NCI-H446 (cell line): Measurements from ENCODE around the gene SMOC2.

Experiments used
- DNase-seq, 2 experiments: peaks; one replicate each; lab custom pipeline; 2025; lab: John Stamatoyannopoulos, UW

The SMOC2 gene

GRCh38 chr6:168447282-168447681 is 6.3 kb downstream of the SMOC2 start:
- DNase-seq: no peak

GRCh38 chr6:168447700-168448099 is 6.7 kb downstream of the SMOC2 start:
- no peak for DNase-seq

GRCh38 chr6:168448243-168448855 is 7.4 kb downstream of the SMOC2 start:
- no peak for DNase-seq

GRCh38 chr6:168450917-168451316 is 9.9 kb downstream of the SMOC2 start:
- no peak for DNase-seq

- no peak for DNase-seq
Observed at GRCh38 chr6:168451805-168452517, 11.0 kb downstream of the SMOC2 start.

- DNase-seq: no peak
Observed at GRCh38 chr6:168452685-168453377, 11.8 kb downstream of the SMOC2 start.

- no peak for DNase-seq
Observed at GRCh38 chr6:168455847-168456530, 15.0 kb downstream of the SMOC2 start.

GRCh38 chr6:168456907-168457652 is 16.1 kb downstream of the SMOC2 start:
- DNase-seq: no peak

GRCh38 chr6:168457653-168457934 is 16.6 kb downstream of the SMOC2 start:
- no peak for DNase-seq

GRCh38 chr6:168458101-168458500 is 17.1 kb downstream of the SMOC2 start:
- no peak for DNase-seq

GRCh38 chr6:168459572-168459971 is 18.6 kb downstream of the SMOC2 start:
- DNase-seq: no peak

- DNase-seq: no peak
Observed at GRCh38 chr6:168462289-168462853, 21.4 kb downstream of the SMOC2 start.

GRCh38 chr6:168464546-168464945 is 23.6 kb downstream of the SMOC2 start:
- DNase-seq: no peak

GRCh38 chr6:168468045-168468444 is 27.1 kb downstream of the SMOC2 start:
- no peak for DNase-seq

- no peak for DNase-seq
Observed at GRCh38 chr6:168469521-168469920, 28.5 kb downstream of the SMOC2 start.

GRCh38 chr6:168469926-168470325 is 28.9 kb downstream of the SMOC2 start:
- DNase-seq: no peak

- DNase-seq: no peak
Observed at GRCh38 chr6:168472363-168472762, 31.4 kb downstream of the SMOC2 start.

- no peak for DNase-seq
Observed at GRCh38 chr6:168473197-168473596, 32.2 kb downstream of the SMOC2 start.

- no peak for DNase-seq
Observed at GRCh38 chr6:168475188-168476013, 34.4 kb downstream of the SMOC2 start.

GRCh38 chr6:168479421-168479820 is 38.4 kb downstream of the SMOC2 start:
- DNase-seq: no peak

GRCh38 chr6:168480481-168480880 is 39.5 kb downstream of the SMOC2 start:
- no peak for DNase-seq
